Esophagus muscularis mucosa (tissue), 4 donors: ENCODE measurements around the gene SHLD3. TPM values are rescaled to one million over a fixed set of nuclear protein-coding genes. Genes with fewer than 3 reads are reported as not detected.
"Not testable (repeated sequence)": the region's sequence is repeated elsewhere in the genome, so short reads cannot be mapped to it uniquely, and the experiment has no call there.

Source experiments
- DNase-seq: peaks from one replicate; pipeline ENCODE4 v3.0.0-alpha.2; 2017; ENCODE audit errors: extremely low spot score
- H3K27ac ChIP-seq, 4 donors: fragments of 200-600 bp; sonication (generic); replicated peaks in 1 of 4; 1 replicate in 3 of 4; 2 replicates in 1 of 4; pipeline ENCODE4 v1.5.1; 2016 to 2019; ENCODE audit warnings: mild to moderate bottlenecking in 1 of 4
- H3K27me3 ChIP-seq, 4 donors: fragments of 200-600 bp; sonication (generic); one replicate each; pipeline versions ENCODE4 v1.5.1 to v1.6.0; 2016 to 2019
- H3K36me3 ChIP-seq, 4 donors: fragments of 200-600 bp; sonication (generic); one replicate each; pipeline ENCODE4 v1.5.1; 2016 to 2019
- H3K4me1 ChIP-seq, 4 donors: fragments of 200-600 bp; sonication (generic); one replicate each; pipeline ENCODE4 v1.5.1; 2016 to 2019
- H3K4me3 ChIP-seq, 4 donors: fragments of 200-600 bp; sonication (generic); 1 replicate in 2 of 4; 2 replicates in 2 of 4; pipeline ENCODE4 v1.5.1; 2016 to 2019; ENCODE audit warnings: mild to moderate bottlenecking in 4 of 4, moderate library complexity in 1 of 4
- H3K9me3 ChIP-seq, 4 donors: fragments of 200-600 bp; sonication (generic); 1 replicate in 3 of 4; 2 replicates in 1 of 4; pipeline ENCODE4 v1.5.1; 2016 to 2019
- CTCF ChIP-seq, 3 experiments: fragments of 200-600 bp in 2 of 3; fragments of 450-650 bp in 1 of 3; sonication (generic) in 2 of 3; IDR thresholded peaks; one replicate each; pipeline ENCODE4 v1.5.1; 2017 to 2019; ENCODE audit warnings: antibody characterized with exemption in 3 of 3, mild to moderate bottlenecking in 2 of 3, moderate library complexity in 1 of 3
- EP300 ChIP-seq: sonication (generic); formaldehyde crosslinking; IDR thresholded peaks from one replicate; pipeline ENCODE4 v1.6.1; 2017; ENCODE audit warnings: antibody characterized with exemption
- POLR2A ChIP-seq: fragments of 450-650 bp; IDR thresholded peaks from one replicate; pipeline ENCODE4 v1.6.1; 2017; ENCODE audit warnings: antibody characterized with exemption, moderate library complexity, mild to moderate bottlenecking, low read depth
- POLR2AphosphoS5 ChIP-seq, 2 donors: sonication (generic); formaldehyde crosslinking; IDR thresholded peaks; one replicate each; pipeline ENCODE4 v1.6.1; 2017; ENCODE audit warnings: antibody characterized with exemption in 2 of 2
- WGBS: methylation state at CpG from one replicate; pipeline ENCODE4 v1.1.5; 2018; 5-methylcytosine and 5-hydroxymethylcytosine counted together
- intact Hi-C: fragments of 100-400 bp; cut with DNase I; formaldehyde crosslinking; loops from one replicate; pipeline ENCODE4 v1.15.1; 2023
- total RNA-seq, 4 donors: library from RNA; depleted of rRNA; stranded (reverse); fragments of >200 nt; gene quantifications; one replicate each; pipeline versions ENCODE4 v1.1.0 to v1.2.1, GENCODE V29; 2016

SHLD3 gene
- total RNA-seq, 4 donors from 2014 or later, result 0.86 to 3.3 (median 2.2) TPM

GRCh38 chr5:65612298-65612907 is 12.4 kb upstream of the SHLD3 start:
- TF ChIP-seq EP300 (no peak), POLR2AphosphoS5 (IDR thresholded peaks at IDR 0.05) (no peak), POLR2A (no peak), CTCF (IDR thresholded peaks at IDR 0.05) (no peak)
- H3K36me3 ChIP-seq, result peaks cover 31 to 93% (median 74%) of the 10 kb centered on the region in 4 donors

GRCh38 chr5:65620021-65620420 is 4.8 kb upstream of the SHLD3 start:
- WGBS, result 91% methylated on average over 4 of the region's 4 CpGs
- TF ChIP-seq EP300 (no peak), POLR2A (no peak), CTCF (IDR thresholded peaks at IDR 0.05) (no peak), POLR2AphosphoS5 (IDR thresholded peaks at IDR 0.05) (no peak)
- no peak for DNase-seq
- no peak overlapping the region for H3K27ac ChIP-seq
- H3K9me3 ChIP-seq, result no peaks in the 10 kb centered on the region
- intact Hi-C loops, result no loop called here
- H3K4me1 ChIP-seq, result peaks cover 23 to 48% (median 31%) of the 10 kb centered on the region in 4 donors
- H3K36me3 ChIP-seq, result peaks cover 8 to 17% (median 14%) of the 10 kb centered on the region in 4 donors
- no peaks in the 10 kb centered on the region for H3K27me3 ChIP-seq
- no peak overlapping the region for H3K4me3 ChIP-seq

More at GRCh38 chr5:65612298-65612907, 12.4 kb upstream of the SHLD3 start:
- Histone ChIP-seq H3K27me3 (no peaks in the 10 kb centered on the region), H3K4me1 (no peaks in the 10 kb centered on the region), H3K9me3 (no peaks in the 10 kb centered on the region), H3K27ac (no peak overlapping the region), H3K4me3 (no peak overlapping the region)
- WGBS, result 91% methylated on average over 4 of the region's 4 CpGs
- intact Hi-C loops, result no loop called here
- DNase-seq, result no peak

GRCh38 chr5:65621961-65622360 is 2.9 kb upstream of the SHLD3 start:
- WGBS, result 74% methylated on average over 4 of the region's 4 CpGs
- peaks cover 34 to 64% (median 45%) of the 10 kb centered on the region in 4 donors for H3K4me1 ChIP-seq
- DNase-seq, H3K4me3 ChIP-seq, H3K27ac ChIP-seq, H3K36me3 ChIP-seq, H3K9me3 ChIP-seq, intact Hi-C loops, H3K27me3 ChIP-seq: not testable (repeated sequence)

- no peak for DNase-seq
- H3K4me1 ChIP-seq, result peaks cover 34 to 64% (median 45%) of the 10 kb centered on the region in 4 donors
- 7% methylated on average over 9 of the region's 9 CpGs for WGBS
- no peaks in the 10 kb centered on the region for H3K27me3 ChIP-seq
- no peaks in the 10 kb centered on the region for H3K9me3 ChIP-seq
- peak overlapping the region; percentile 67 to 98 (median 74) for H3K4me3 ChIP-seq
- no peaks in the 10 kb centered on the region for H3K36me3 ChIP-seq
- peak overlapping the region; percentile 80 to 85 (median 83) for H3K27ac ChIP-seq
- intact Hi-C loops, result no loop called here
- TF ChIP-seq EP300, result no peak
- no peak for TF ChIP-seq POLR2A
- TF ChIP-seq CTCF (IDR thresholded peaks at IDR 0.05), result no peak
- TF ChIP-seq POLR2AphosphoS5 (IDR thresholded peaks at IDR 0.05), result no peak
Observed at GRCh38 chr5:65623482-65623881, 1.3 kb upstream of the SHLD3 start.

- H3K4me1 ChIP-seq, result peaks cover 34 to 62% (median 45%) of the 10 kb centered on the region in 4 donors
- H3K27ac ChIP-seq, result peak within 1 kb of the TSS; percentile 80 to 85 (median 83)
- no peaks in the 10 kb centered on the region for H3K9me3 ChIP-seq
- H3K4me3 ChIP-seq, result peak within 1 kb of the TSS; percentile 67 to 98 (median 74)
- intact Hi-C loops, result no loop called here
- no peaks in the 10 kb centered on the region for H3K27me3 ChIP-seq
- WGBS, result under 1% methylated on average over 20 of the region's 32 CpGs
- peaks cover 0 to under 1% (median under 1%) of the 10 kb centered on the region in 4 donors for H3K36me3 ChIP-seq
- TF ChIP-seq POLR2AphosphoS5 (IDR thresholded peaks at IDR 0.05) (peak; percentile 67 to 85), CTCF (IDR thresholded peaks at IDR 0.05) (peak in 1 of 3 experiments; percentile 3), EP300 (no peak)
- peak; percentile 96 for DNase-seq
Observed at GRCh38 chr5:65624025-65624570, 729 bp upstream of the SHLD3 start, which contains the start of gene TRIM23. TSS of gene TRIM23 (minus strand) at chr5:65624333. CDS start at chr5:65624274, 59 bp downstream.
